H1 (cell line): ENCODE results near the gene ATP2B3. TPM values are rescaled to one million over a fixed set of nuclear protein-coding genes. Genes with fewer than 3 reads are reported as not detected.

Experiments
- CTCF ChIP-seq, 3 experiments: IDR thresholded peaks; 1 replicate in 2 of 3; 2 replicates in 1 of 3; pipeline versions ENCODE4 v1.5.1 to v1.6.1; 2011; ENCODE audit warnings: low read length in 3 of 3, mild to moderate bottlenecking in 3 of 3, inconsistent platforms in 2 of 3, low read depth in 1 of 3, moderate library complexity in 1 of 3; ENCODE audit not compliant: insufficient read depth in 1 of 3; ENCODE audit errors: control extremely low read depth in 1 of 3
- JUN ChIP-seq: IDR thresholded peaks from 2 replicates; pipeline ENCODE4 v1.6.1; 2011; ENCODE audit warnings: low read depth, mild to moderate bottlenecking, improper control_type of control experiment, low read length
- polyA plus RNA-seq, 7 experiments: library from polyadenylated mRNA; depleted of rRNA in 3 of 7; stranded (reverse) in 5 of 7; unstranded in 2 of 7; fragments of >200 nt in 5 of 7; fragments of 200-250 nt in 2 of 7; gene quantifications; 1 replicate in 5 of 7; 2 replicates in 1 of 7; 4 replicates in 1 of 7; pipeline versions ENCODE4 v1.2.1 to v1.2.3, GENCODE V29; 2011 to 2013; ENCODE audit warnings: missing spikeins in 2 of 7, mixed read lengths in 2 of 7
- total RNA-seq: library from RNA; stranded (reverse); fragmentation: NEBNext Ultra II Directional; extraction: Animal tissue kit (Norgen Biotek cat#: 25700); gene quantifications from 2 replicates; pipeline ENCODE4 v1.2.1, GENCODE V29; 2021

The ATP2B3 gene
- total and polyA plus RNA-seq, 2 of the 8 experiments (the other 6 are each of a cell fraction or from before 2014, with no cell fraction given), result 0.14 to 0.19 TPM

GRCh38 chrX:153580700-153581386, 63.4 kb downstream of the ATP2B3 start (continued):
- peak in 2 of 3 experiments; percentile 44 to 65; a peak in 3 of 4 replicates for TF ChIP-seq CTCF (IDR thresholded peaks at IDR 0.05; ENCODE audit: control extremely low read depth in 1 of 3, insufficient read depth in 1 of 3, low read depth in 1 of 3, low read length in 3 of 3)
- no peak for TF ChIP-seq JUN
- TF ChIP-seq, all 59 proteins: peak for 2
